CD14-positive monocyte (primary cell): ENCODE results near the gene CACYBP. TPM values are rescaled to one million over a fixed set of nuclear protein-coding genes. Genes with fewer than 3 reads are reported as not detected.
"Not testable (repeated sequence)": the region's sequence is repeated elsewhere in the genome, so short reads cannot be mapped to it uniquely, and the experiment has no call there.

Experiments used
- DNase-seq, 3 donors: peaks; one replicate each; pipeline ENCODE4 v3.0.0-alpha.2; 2011 to 2022
- H2AFZ ChIP-seq: 2 replicates; pipeline ENCODE4 v1.6.0; 2012; ENCODE audit warnings: mild to moderate bottlenecking, low read depth, low read length, inconsistent platforms; ENCODE audit not compliant: insufficient read depth, poor library complexity, severe bottlenecking
- H3K27ac ChIP-seq, 2 donors: 1 replicate in 1 of 2; 2 replicates in 1 of 2; pipeline ENCODE4 v1.5.1; 2012 to 2013; ENCODE audit warnings: low read length in 2 of 2, control low read depth in 1 of 2, inconsistent platforms in 1 of 2, low read depth in 1 of 2, mild to moderate bottlenecking in 1 of 2
- H3K27me3 ChIP-seq, 2 donors: one replicate each; pipeline versions ENCODE4 v1.6.0 to v1.6.1; 2011 to 2013; ENCODE audit warnings: low read length in 2 of 2; ENCODE audit not compliant: control insufficient read depth in 2 of 2, insufficient read depth in 2 of 2
- H3K36me3 ChIP-seq, 2 donors: replicated peaks in 1 of 2; 1 replicate in 1 of 2; 2 replicates in 1 of 2; pipeline versions ENCODE4 v1.5.1 to v1.6.1; 2012 to 2013; ENCODE audit warnings: low read length in 2 of 2, control low read depth in 1 of 2, inconsistent platforms in 1 of 2, mild to moderate bottlenecking in 1 of 2; ENCODE audit not compliant: insufficient read depth in 2 of 2, control insufficient read depth in 1 of 2
- H3K4me1 ChIP-seq, 2 donors: 1 replicate in 1 of 2; 2 replicates in 1 of 2; pipeline versions ENCODE4 v1.5.1 to v1.6.1; 2012 to 2013; ENCODE audit warnings: low read length in 2 of 2, control low read depth in 1 of 2, inconsistent platforms in 1 of 2, mild to moderate bottlenecking in 1 of 2, moderate library complexity in 1 of 2; ENCODE audit not compliant: insufficient read depth in 2 of 2, control insufficient read depth in 1 of 2
- H3K4me2 ChIP-seq: replicated peaks from 2 replicates; pipeline ENCODE3; 2012; ENCODE audit warnings: low read length, moderate library complexity, mild to moderate bottlenecking; ENCODE audit not compliant: poor library complexity, severe bottlenecking; ENCODE audit errors: extremely low read depth
- H3K4me3 ChIP-seq, 3 experiments: fragments of 200-600 bp in 1 of 3; sonication (generic) in 1 of 3; replicated peaks in 1 of 3; 1 replicate in 2 of 3; 2 replicates in 1 of 3; pipeline ENCODE4 v1.5.1; 2011 to 2013; ENCODE audit warnings: low read length in 3 of 3, mild to moderate bottlenecking in 3 of 3, control low read depth in 2 of 3, low read depth in 2 of 3, inconsistent platforms in 1 of 3, moderate library complexity in 1 of 3
- H3K79me2 ChIP-seq: 2 replicates; pipeline ENCODE4 v1.6.0; 2012; ENCODE audit warnings: mild to moderate bottlenecking, control low read depth, inconsistent platforms, low read length, moderate library complexity; ENCODE audit not compliant: insufficient read depth
- H3K9ac ChIP-seq: 2 replicates; pipeline ENCODE4 v1.6.0; 2017; ENCODE audit warnings: low read length, mild to moderate bottlenecking; ENCODE audit not compliant: insufficient read depth, poor library complexity, severe bottlenecking
- H3K9me3 ChIP-seq, 2 donors: replicated peaks in 1 of 2; 1 replicate in 1 of 2; 2 replicates in 1 of 2; pipeline versions ENCODE4 v1.5.1 to v1.6.1; 2012 to 2013; ENCODE audit warnings: low read length in 2 of 2, control low read depth in 1 of 2; ENCODE audit not compliant: control insufficient read depth in 1 of 2, insufficient read depth in 1 of 2
- H4K20me1 ChIP-seq: 2 replicates; pipeline ENCODE4 v1.6.0; 2012; ENCODE audit warnings: mild to moderate bottlenecking, low read length, control low read depth, moderate library complexity; ENCODE audit not compliant: insufficient read depth
- H3K27ac Mint-ChIP-seq, 7 donors: one replicate each; pipeline ENCODE4 v1.8.0; 2020; ENCODE audit warnings: mild to moderate bottlenecking in 7 of 7, mixed read lengths in 7 of 7, moderate library complexity in 6 of 7, inconsistent platforms in 2 of 7
- H3K27me3 Mint-ChIP-seq, 3 donors: one replicate each; pipeline ENCODE4 v1.8.0; 2021 to 2022; ENCODE audit warnings: low read depth in 3 of 3, mild to moderate bottlenecking in 3 of 3, mixed read lengths in 3 of 3, moderate library complexity in 3 of 3, inconsistent platforms in 1 of 3
- H3K36me3 Mint-ChIP-seq, 2 donors: one replicate each; pipeline ENCODE4 v1.8.0; 2020; ENCODE audit warnings: mixed read lengths in 2 of 2, inconsistent platforms in 1 of 2, mild to moderate bottlenecking in 1 of 2
- H3K4me1 Mint-ChIP-seq: one replicate; pipeline ENCODE4 v1.8.0; 2020; ENCODE audit warnings: mild to moderate bottlenecking, mixed read lengths
- H3K4me3 Mint-ChIP-seq, 2 donors: one replicate each; pipeline ENCODE4 v1.8.0; 2020; ENCODE audit warnings: mild to moderate bottlenecking in 2 of 2, mixed read lengths in 2 of 2, moderate library complexity in 1 of 2
- H3K9me3 Mint-ChIP-seq, 7 donors: one replicate each; pipeline ENCODE4 v1.8.0; 2020 to 2022; ENCODE audit warnings: mixed read lengths in 7 of 7, mild to moderate bottlenecking in 6 of 7, moderate library complexity in 6 of 7, inconsistent platforms in 2 of 7
- CTCF ChIP-seq: fragments of 200-600 bp; IDR thresholded peaks from one replicate; pipeline ENCODE4 v1.8.0; 2022; ENCODE audit warnings: antibody characterized with exemption, mild to moderate bottlenecking
- WGBS: methylation state at CpG from one replicate; pipeline ENCODE4 v1.1.5; 2013; ENCODE audit warnings: missing lambda C conversion rate; ENCODE audit not compliant: insufficient coverage; 5-methylcytosine and 5-hydroxymethylcytosine counted together
- intact Hi-C, 2 donors: fragments of 100-400 bp; cut with micrococcal nuclease; formaldehyde crosslinking; loops; one replicate each; pipeline versions ENCODE4 v1.15.0 to v1.15.1; 2023
- polyA plus RNA-seq, 3 donors: library from polyadenylated mRNA; depleted of rRNA in 1 of 3; unstranded in 2 of 3; stranded (reverse) in 1 of 3; fragments of 300-500 nt in 2 of 3; fragments of >200 nt in 1 of 3; fragmentation: Illumina TruSeq in 2 of 3; gene quantifications; 1 replicate in 2 of 3; 2 replicates in 1 of 3; pipeline ENCODE4 v1.2.3, GENCODE V29; 2012 to 2021

CACYBP gene
- polyA plus RNA-seq, 3 donors: 15.0 to 86.9 (median 74.8) TPM

GRCh38 chr1:175043824-175044223 is 44.1 kb downstream of the CACYBP start:
- Mint-ChIP-seq H3K36me3 (no peaks in the 10 kb centered on the region), H3K27me3 (peaks cover 0 to 3% (median 0%) of the 10 kb centered on the region in 3 donors), H3K4me3 (no peak overlapping the region), H3K9me3 (peaks cover 6 to 16% (median 13%) of the 10 kb centered on the region in 7 donors), H3K27ac (no peak overlapping the region), H3K4me1 (no peaks in the 10 kb centered on the region)
- H3K36me3 ChIP-seq: no peaks in the 10 kb centered on the region
- intact Hi-C loops: no loop called here
- no peaks in the 10 kb centered on the region for H3K79me2 ChIP-seq
- no peak overlapping the region for H2AFZ ChIP-seq
- 94% methylated on average over 15 of the region's 19 CpGs for WGBS
- no peaks in the 10 kb centered on the region for H4K20me1 ChIP-seq
- H3K4me1 ChIP-seq: no peaks in the 10 kb centered on the region
- no peak for TF ChIP-seq CTCF
- DNase-seq: no peak
- no peak overlapping the region for H3K27ac ChIP-seq
- H3K9ac ChIP-seq: no peak overlapping the region
- H3K27me3 ChIP-seq: no peaks in the 10 kb centered on the region
- H3K4me3 ChIP-seq: no peak overlapping the region
- H3K9me3 ChIP-seq: peaks cover 0 to 10% of the 10 kb centered on the region in 2 donors
- no peak overlapping the region for H3K4me2 ChIP-seq

GRCh38 chr1:175044591-175044990 is 44.8 kb downstream of the CACYBP start:
- peaks cover 0 to 10% of the 10 kb centered on the region in 2 donors for H3K9me3 ChIP-seq
- H3K27ac Mint-ChIP-seq, H3K27me3 Mint-ChIP-seq, H3K4me1 ChIP-seq, H3K27me3 ChIP-seq, H3K4me1 Mint-ChIP-seq, H3K4me3 Mint-ChIP-seq, H2AFZ ChIP-seq, H3K36me3 Mint-ChIP-seq, H3K4me2 ChIP-seq, DNase-seq, H3K9ac ChIP-seq, H4K20me1 ChIP-seq, H3K27ac ChIP-seq, H3K4me3 ChIP-seq, H3K79me2 ChIP-seq, intact Hi-C loops, H3K36me3 ChIP-seq: not testable (repeated sequence)
- H3K9me3 Mint-ChIP-seq: peaks cover 6 to 16% (median 13%) of the 10 kb centered on the region in 7 donors
- 87% methylated on average over 18 of the region's 18 CpGs for WGBS
